Activated CD4-positive, alpha-beta T cell treated with anti-CD3 and anti-CD28 coated beads, Interleukin-2, amount 50 U/mL, for 16 hours (primary cell): ENCODE measurements around the gene HK3.

ENCODE experiments used
- DNase-seq: peaks from one replicate; pipeline ENCODE4 v3.0.0-alpha.2; 2020

Gene HK3, protein sequence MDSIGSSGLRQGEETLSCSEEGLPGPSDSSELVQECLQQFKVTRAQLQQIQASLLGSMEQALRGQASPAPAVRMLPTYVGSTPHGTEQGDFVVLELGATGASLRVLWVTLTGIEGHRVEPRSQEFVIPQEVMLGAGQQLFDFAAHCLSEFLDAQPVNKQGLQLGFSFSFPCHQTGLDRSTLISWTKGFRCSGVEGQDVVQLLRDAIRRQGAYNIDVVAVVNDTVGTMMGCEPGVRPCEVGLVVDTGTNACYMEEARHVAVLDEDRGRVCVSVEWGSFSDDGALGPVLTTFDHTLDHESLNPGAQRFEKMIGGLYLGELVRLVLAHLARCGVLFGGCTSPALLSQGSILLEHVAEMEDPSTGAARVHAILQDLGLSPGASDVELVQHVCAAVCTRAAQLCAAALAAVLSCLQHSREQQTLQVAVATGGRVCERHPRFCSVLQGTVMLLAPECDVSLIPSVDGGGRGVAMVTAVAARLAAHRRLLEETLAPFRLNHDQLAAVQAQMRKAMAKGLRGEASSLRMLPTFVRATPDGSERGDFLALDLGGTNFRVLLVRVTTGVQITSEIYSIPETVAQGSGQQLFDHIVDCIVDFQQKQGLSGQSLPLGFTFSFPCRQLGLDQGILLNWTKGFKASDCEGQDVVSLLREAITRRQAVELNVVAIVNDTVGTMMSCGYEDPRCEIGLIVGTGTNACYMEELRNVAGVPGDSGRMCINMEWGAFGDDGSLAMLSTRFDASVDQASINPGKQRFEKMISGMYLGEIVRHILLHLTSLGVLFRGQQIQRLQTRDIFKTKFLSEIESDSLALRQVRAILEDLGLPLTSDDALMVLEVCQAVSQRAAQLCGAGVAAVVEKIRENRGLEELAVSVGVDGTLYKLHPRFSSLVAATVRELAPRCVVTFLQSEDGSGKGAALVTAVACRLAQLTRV

DNA sequence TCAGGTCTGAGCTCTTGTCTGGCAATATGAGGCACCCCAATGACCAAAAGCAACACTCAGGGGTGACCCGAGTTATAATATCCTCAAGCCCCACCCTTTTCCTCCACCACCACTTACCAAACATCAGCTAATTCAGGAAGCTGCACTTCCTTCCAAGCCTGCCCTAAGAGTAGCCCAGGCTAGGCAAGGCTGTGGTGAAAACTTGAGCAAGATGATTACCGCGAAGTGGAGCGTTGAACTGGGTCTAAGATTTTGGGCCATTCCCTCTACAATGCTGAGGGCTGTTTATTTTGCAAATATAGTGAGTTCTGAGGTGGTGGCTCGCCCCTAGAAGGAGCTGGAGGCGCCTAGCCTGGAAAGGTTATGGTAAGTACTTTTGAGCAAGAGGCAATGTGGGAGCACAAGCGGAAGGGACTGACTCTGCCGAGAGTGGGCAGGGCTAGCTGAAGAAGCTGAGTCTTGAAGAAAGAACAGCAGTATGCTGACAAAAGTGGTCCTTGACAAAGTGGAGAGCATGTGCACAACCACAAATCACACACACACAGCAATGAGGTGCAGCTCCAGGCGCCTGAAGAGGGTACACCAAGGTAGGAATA, at the start of gene HK3:
Gene HK3 (minus strand): TSS at position 51 of the 596 bp plus-strand sequence. CDS start 3,187 bp downstream, outside the sequence.
- DNase-seq: no peak

DNA sequence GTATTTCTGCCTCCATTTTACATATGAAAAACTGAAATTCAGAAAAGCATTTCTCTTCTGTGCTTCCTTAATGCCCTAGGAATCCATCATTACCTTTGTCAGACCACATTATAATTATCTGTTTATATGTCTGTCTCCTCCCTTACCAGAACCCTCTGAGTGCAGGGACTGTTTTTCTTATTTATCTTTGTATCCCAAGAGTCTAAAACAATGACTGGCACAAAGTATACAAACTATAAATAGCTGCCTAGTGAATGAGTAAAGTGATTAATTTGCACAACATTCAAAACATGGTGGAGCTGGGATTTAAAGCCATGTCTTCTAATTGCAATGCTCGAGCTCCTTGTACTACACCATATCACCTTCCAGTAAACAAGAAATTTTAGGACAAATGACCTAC, 49.3 kb upstream of the HK3 start:
- no peak for DNase-seq

DNA sequence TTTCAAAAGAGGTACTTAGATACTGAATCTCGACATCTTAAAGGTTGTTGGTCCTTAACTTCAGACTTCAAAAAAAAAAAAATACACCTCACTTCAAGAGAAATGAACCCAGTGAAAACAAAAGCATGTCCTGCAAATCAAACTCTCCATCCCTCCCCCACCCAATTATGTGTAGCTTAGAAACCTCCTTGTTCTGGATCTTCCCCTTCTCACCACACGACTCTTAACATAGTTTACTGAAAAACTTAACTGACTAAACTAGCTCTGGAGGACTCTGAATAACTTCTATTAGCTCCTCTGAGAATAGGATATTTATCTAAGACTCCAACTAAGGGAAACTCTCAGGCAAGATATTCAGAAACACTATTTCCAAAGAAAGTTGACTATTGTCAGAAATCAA, 48.7 kb upstream of the HK3 start:
- no peak for DNase-seq

DNA sequence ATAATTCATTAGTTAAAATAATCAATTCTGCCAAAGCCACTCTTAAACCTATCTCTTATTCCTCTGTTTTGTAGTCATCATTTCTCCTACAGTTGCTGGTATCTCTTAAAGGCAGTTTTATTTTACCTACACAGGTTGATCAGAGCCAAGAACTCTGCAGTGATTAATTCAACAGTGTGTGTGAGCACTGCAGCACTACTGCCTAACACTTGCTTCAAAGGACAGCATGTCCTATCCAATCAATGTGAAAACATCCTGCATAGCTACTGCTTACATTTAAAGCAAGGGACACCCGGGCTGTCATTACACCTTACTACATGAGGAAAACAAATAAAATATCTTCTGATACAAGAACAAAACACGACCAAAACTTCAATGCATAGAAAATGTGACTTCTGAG, 45.1 kb upstream of the HK3 start:
- DNase-seq: no peak

DNA sequence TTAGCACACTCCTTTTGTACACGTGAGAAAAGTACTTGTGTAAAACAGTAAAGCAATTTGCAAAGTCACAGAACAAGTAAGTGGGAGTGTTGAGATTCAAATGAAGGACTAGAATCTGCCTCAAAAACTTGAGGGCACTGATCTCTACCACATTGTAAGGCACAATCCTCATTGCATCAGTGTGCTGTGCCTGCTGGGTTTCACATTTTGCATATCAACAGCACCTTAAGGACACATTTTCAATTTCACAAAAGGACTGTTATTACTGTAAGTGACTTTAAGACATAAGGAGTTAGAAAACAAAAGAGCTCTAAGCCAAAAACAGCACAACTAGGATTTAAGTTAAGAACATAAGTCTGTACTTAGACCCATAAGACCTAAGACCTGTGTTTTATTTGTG, 44.7 kb upstream of the HK3 start:
- peak; percentile 7 for DNase-seq

DNA sequence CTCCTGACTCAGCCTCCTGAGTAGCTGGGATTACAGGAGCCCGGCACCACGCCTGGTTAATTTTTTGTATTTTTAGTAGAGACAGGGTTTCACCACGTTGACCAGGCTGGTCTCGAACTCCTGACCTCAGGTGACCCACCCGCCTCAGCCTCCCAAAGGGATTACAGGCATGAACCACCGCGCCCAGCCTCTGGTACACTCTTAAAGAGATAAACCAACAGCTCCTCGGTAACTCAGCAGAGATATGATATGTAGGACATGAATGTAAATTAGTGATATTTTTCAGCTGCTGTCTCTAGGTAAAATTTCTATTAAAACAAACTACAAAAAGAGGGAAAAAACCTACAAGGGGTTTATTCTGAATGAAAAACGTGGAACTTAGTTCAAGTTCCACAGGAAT, 42.8 kb upstream of the HK3 start:
- no peak for DNase-seq

DNA sequence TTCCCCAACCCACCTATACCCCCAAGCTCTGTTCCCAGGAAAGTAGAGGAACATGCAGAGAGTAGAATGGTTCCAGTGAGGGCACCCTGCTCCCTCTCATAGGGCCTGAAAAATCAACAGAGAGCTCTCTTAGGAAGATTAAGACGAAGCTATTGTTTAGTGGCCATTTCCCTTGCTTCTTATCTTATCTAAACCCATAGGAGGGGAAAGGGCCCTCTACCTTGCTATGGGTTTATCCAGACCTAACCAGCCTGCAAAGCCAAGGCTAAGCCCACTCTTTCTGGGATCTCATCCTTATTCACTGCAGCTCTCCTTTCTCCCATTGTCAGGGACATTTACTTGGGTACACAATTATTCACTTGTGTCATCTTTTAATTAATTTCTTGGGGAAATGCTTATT, 39.3 kb upstream of the HK3 start:
- DNase-seq: no peak

DNA sequence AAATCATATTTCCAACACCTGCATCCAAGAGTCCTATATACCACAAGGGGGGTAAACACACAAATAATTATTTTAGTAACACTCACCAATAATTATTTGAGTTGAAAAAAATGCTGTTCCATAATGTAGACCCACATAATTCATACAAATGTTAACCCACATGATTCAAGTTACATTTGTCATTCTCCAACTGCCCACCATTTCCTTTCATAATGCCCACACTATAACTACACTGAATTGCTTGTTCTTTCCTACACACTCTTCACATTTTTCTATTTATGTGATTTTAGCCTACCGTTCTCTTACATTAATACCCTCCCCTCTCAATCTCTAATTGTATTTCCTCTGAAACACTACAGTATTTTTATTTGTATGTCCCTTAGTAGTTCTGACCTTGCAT, 35.9 kb upstream of the HK3 start:
- no peak for DNase-seq

DNA sequence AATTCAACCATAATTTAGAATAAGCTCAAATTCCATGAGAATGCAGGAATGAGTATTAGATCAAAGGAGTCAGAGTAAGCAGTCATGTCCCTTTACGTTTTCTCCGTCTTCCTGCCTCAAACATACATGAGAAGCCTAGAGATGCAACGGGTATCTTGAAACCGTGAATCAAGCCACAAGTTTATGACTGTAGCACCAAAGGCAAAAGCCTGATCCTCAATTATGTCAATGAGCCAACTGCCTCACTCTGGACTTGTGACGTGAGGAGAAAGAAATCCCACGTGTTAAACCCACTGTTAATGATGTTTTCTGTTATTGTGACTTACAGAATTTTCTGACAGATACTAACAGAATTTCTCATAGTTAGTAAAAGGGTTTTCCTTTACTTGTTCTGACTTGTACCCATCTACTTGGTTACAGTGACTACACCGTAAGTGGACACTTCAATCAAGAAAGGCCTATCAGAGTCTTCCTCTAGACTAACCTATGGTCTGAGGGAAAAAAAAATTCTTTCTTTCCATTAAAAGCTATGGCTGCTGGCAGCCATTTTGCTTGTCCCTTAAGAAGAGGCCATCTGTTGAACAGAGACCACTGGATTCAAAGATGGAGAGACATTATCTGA, 35.3 kb upstream of the HK3 start:
- no peak for DNase-seq

DNA sequence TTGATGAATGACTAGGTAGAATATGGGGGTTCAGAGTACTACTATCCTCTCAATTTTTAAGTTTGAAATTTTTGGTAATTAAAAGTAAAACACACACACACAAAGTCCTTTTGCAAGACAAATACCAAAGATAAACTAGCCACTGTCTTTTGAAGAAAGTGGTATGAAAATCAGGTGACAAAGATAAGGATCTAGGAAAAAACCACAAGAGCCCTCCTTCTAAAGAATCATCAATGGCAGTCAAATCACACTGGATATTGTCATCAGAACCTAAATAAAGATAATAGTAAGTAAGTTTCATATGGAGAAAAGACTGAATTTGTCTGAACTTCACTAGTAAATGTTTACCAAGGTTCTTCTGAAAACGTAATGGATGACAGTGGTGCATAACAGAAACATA, 30.5 kb upstream of the HK3 start:
- no peak for DNase-seq

DNA sequence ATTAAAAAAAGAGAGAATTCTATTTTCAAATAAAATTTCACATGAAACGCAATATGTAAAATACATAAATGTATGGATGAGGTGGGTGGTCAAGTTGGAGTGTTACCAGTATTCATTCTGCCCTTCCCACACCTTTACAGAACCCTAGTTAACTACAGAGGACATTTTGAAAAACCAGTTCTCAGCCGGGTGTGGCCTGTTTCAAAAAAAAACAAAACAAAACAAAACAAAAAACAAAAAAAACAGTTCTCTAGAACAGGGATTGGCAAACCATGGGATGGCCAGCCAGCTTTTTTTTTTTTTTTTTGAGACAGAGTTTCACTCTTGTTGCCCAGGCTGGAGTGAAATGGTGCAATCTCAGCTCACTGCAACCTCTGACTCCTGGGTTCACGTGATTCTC, 28.4 kb upstream of the HK3 start:
- DNase-seq: no peak

DNA sequence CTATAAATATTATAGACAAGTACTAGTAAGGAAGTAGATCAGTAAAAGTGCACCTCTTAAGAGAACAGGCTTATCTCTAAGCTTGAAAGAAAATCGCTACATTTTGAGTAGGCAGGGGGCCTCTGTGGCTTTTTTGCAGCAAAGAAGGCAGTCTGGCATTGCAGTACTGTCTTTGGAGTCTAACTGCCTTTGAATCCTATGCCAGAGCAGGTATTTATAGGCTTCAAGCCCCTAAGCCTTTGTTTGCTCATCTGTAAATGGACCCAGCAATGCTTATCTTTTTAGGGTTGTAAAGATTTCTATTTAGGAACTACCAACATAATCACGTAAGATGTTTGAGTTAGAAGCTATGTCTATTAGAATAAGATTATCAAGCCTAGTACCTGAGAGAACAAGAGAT, 23.7 kb upstream of the HK3 start:
- no peak for DNase-seq

DNA sequence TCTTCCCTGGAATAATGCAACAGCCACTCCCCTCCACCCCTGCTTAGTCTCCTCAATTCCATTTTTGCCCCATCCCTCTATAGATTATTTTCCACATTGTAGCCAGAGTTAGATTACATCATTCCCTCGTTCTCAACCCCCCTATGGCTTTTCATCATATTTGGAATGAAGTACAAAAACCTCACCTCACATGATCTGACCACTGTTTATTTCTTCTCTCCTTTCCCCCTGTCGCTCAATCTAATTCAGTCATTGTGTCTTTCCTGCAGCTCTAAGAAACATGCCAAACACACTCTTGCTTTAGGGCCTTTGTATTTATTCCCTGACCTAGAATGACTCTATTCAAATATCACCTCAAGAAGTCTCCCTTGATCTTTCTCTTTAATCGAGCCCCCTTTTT, 22.6 kb upstream of the HK3 start:
- no peak for DNase-seq

DNA sequence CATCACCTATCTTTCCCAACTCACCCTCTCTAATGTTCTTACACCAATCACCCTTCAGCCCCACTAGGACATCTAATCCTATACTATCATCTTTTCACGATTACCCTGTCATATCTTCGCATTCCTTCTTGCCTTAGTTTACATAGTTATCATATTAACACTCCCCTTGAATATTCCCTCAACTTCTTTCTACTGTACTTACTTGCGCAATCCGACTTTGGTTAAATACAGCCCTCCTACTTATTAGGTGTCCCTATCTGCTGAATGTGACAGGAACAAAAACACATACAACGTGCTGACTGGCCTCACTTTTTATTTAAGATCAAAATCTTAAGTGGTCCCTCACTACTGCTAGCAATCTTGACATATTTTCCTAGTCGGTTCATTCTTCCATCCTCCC, 19.5 kb upstream of the HK3 start:
- DNase-seq: no peak

DNA sequence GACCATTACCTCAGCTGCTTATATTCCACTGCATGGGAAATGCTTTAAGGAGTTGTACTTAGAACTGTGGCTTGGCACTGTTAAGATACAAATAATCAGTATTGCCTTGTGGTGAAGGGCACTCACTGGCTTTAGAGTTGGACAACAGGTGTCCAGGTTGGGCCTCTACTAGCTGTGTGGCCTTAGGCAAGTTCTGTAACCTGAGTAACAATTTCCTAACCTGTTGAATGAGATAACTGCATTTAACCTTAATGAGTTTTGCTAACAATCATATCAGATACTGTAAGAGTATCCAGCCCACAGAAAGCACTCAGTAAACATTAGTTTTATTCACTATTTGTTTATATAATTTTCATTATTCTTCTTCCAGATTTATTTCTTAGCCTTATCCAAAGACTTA, 17.2 kb upstream of the HK3 start:
- no peak for DNase-seq

DNA sequence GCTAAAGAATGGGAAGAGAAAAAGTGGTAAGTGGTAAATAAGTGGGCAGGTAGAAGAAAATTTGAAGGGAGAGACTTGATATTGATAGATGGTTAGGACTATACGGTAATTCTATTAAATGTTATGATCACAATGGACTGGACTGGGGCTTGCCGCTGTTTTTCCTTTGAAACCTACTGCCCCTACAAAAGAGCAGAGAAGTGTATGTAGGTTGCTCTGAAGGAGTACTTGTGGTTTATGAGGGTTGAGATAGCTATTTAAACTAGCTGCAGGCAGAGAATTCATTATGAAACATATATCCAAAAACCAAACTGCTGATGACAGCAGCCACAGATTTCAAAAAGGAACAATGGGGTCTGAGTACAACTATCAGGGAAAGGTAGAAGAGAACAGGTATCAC, 16.8 kb upstream of the HK3 start:
- DNase-seq: no peak

DNA sequence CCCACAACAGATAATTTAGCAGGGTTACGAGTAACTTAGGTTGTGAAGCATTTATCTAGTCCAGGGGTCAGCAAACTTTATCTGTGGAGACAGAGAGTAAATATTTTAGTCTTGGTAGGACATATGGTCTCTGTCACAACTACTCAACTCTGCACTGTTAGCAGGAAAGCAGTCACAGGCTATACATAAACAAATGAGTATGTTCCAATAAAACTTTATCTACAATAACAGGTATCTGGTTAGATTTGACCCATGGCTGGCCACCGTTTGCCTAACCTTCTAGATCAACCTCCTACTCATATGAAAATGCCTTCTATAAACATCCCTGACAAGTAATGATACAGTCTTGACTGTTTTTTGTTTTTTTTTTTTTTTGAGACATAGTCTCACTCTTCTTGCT, 13.0 kb upstream of the HK3 start:
- no peak for DNase-seq

DNA sequence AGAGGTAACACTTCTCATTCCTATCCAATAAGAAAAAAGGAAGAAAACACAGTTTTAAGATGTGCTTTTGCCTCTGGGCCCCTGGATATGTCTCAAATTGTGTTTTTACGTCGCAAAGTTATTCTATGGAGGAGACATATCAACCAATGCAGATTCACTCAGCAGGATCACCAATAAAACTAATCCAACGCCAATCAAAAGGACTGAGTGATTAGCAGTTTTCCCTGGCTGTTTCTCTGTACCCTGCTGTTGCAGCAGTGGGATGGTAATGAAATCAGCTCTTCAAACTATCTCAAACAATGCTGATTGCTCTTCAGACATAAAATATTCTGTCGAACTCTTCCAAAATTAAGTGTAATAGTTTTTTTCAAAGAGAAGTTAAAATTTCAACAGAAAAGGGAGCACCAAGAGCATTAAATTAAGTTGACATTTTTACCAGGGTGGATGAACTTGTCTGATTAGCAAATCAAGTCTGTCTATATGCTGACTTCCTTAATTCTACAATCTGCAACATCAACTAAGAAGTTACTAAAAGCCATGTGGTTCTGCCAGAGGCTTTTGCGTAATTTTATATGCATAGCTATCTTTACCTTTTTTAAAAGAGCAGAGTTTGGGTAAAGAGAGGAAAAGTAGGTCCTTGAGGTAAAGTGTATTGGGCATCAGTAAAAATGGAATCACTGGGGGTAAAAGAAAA, 9.7 kb upstream of the HK3 start:
- DNase-seq: no peak

DNA sequence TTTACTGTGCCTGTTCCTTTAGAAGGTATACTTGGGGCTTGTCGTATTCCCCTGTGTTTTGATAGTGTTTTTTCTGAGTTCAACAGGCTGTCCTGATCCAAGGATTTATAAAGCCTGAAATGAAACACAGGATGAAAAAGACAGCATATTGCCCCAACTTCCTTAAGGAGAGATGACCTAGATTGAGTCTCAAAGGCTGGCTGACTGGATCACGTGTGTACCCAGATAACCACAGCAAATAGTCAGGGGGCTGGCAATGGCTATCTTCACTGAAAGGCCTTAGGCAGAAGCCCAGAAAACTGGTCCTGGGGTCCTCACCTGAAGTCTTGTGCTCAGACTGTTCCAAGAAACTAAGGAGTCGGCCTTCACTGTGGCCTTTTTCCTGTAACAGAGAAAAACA, 7.7 kb upstream of the HK3 start:
- no peak for DNase-seq

DNA sequence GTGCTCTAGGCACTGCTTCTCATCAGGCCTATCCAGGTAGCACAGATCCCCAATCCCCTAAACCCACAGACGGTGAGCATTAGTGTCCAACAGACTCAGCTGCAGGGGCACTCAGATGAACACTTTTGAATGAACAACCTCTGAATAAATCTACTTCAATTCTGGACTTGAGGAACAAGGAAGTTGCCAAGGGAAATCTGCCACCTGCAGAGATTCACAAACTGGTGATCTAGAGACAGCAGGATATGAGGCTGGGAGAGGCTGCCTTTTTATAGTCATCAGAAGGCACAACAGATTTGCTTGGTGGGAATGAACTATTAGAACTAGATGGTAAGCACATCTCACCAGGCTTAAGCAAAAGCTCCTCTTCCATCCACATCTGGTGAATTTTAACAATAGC, 7.0 kb upstream of the HK3 start:
- no peak for DNase-seq

DNA sequence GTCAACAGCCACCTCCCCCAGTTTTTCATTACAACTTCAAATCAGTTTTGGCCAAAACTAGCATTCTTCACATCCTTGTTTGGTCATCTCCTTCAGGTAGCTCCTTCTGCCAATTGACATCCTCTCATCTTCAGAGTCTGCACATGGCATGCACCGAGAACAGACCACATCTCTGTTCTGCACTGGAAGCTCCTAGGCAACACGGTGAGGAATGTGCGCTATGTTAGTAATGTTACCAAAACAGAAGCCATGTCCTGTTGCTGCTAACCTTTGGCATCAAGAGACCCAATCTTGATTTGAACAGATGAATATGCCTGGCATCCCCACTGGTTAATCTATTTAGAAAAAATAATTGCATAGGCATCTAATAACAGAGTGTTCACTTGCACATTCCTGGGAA, 5.1 kb upstream of the HK3 start:
- no peak for DNase-seq

DNA sequence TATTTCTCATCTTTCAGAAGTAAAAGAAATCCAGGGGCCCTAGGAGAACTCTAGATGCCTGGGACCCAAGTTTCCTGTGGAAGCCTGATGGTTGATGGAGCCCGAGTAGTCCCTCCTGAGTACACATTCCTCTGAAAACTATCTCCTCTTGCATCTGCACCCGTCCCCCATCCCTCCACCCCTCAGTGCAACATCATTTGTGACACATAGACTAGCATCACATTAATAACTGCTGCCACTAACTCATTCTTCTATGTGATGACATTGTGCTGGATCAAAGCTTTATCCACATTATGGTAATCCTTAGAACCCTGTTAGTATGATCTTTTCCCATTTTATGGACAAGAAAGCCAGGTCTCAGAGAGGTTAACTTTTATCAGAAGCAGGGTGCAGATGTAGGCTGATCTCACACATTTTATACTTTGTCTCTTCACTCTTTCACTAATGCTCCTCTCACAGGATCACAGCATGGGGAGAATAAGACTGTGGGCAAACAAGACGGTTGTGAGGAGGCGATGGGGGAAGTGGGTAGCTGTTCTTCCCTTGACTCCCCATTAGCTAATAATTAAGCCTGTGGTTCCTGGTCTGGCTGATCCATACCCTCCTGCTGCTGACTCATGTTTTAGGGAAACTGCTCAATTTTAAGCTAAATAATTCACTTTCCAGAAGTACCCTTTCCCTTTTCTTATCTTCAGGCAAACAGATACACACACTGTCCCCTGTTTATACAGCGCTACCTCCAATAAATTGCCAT, 3.9 kb upstream of the HK3 start:
- no peak for DNase-seq
